ENCODE data around the gene LENEP.

The LENEP gene

GRCh38 chr1:154993572-154994268 lies at the start of gene LENEP:
TSS of gene LENEP (plus strand) at chr1:154993586. CDS start at chr1:154993608, 22 bp downstream.
- TF ChIP-seq YY1 (IDR thresholded peaks at IDR 0.05; ENCODE audit: insufficient read depth, insufficient read length) (no peak), ZNF274 (IDR thresholded peaks at IDR 0.05; ENCODE audit: low read depth, low read length) (no peak), SUZ12 (IDR thresholded peaks at IDR 0.05; ENCODE audit: extremely low read depth, insufficient read depth, insufficient read length) (no peak)
- peaks cover 19% of the 10 kb centered on the region for H3K4me1 ChIP-seq (ENCODE audit: insufficient read depth, insufficient read length)
- no peaks in the 10 kb centered on the region for H3K27me3 ChIP-seq (ENCODE audit: insufficient read depth, insufficient read length)
- no peak for DNase-seq (ENCODE audit: low read depth, low spot score)
- H3K9ac ChIP-seq (ENCODE audit: insufficient read length, low read depth) = peak within 1 kb of the TSS; percentile 17
- H3K4me3 ChIP-seq (ENCODE audit: insufficient read length, low read depth) = no peak within 1 kb of the TSS
- no peaks in the 10 kb centered on the region for H3K9me3 ChIP-seq (ENCODE audit: insufficient read depth, low read length)
- peaks cover 48% of the 10 kb centered on the region for H3K36me3 ChIP-seq (ENCODE audit: insufficient read depth, insufficient read length, low read length)

GRCh38 chr1:154943649-154944400 lies 49.6 kb upstream of the LENEP start:
- no peaks in the 10 kb centered on the region for H3K9me3 ChIP-seq (ENCODE audit: insufficient read depth, low read length)
- peaks cover 21% of the 10 kb centered on the region for H3K36me3 ChIP-seq (ENCODE audit: insufficient read depth, insufficient read length, low read length)
- no peak for TF ChIP-seq SUZ12 (IDR thresholded peaks at IDR 0.05; ENCODE audit: extremely low read depth, insufficient read depth, insufficient read length)
- no peak for TF ChIP-seq YY1 (IDR thresholded peaks at IDR 0.05; ENCODE audit: insufficient read depth, insufficient read length)
- no peak for TF ChIP-seq ZNF274 (IDR thresholded peaks at IDR 0.05; ENCODE audit: low read depth, low read length)
- peak; percentile 48 for DNase-seq (ENCODE audit: low read depth, low spot score)
- no peak overlapping the region for H3K4me3 ChIP-seq (ENCODE audit: insufficient read length, low read depth)
- no peaks in the 10 kb centered on the region for H3K27me3 ChIP-seq (ENCODE audit: insufficient read depth, insufficient read length)
- peak overlapping the region; percentile 36 for H3K9ac ChIP-seq (ENCODE audit: insufficient read length, low read depth)
- peaks cover 34% of the 10 kb centered on the region for H3K4me1 ChIP-seq (ENCODE audit: insufficient read depth, insufficient read length)

GRCh38 chr1:154944401-154945159 lies 48.8 kb upstream of the LENEP start:
- Histone ChIP-seq H3K9ac (ENCODE audit: insufficient read length, low read depth) (peak overlapping the region; percentile 36), H3K27me3 (ENCODE audit: insufficient read depth, insufficient read length) (no peaks in the 10 kb centered on the region), H3K4me1 (ENCODE audit: insufficient read depth, insufficient read length) (peaks cover 34% of the 10 kb centered on the region), H3K4me3 (ENCODE audit: insufficient read length, low read depth) (no peak overlapping the region), H3K36me3 (ENCODE audit: insufficient read depth, insufficient read length, low read length) (peaks cover 21% of the 10 kb centered on the region), H3K9me3 (ENCODE audit: insufficient read depth, low read length) (no peaks in the 10 kb centered on the region)
- no peak for DNase-seq (ENCODE audit: low read depth, low spot score)
- no peak for TF ChIP-seq SUZ12 (IDR thresholded peaks at IDR 0.05; ENCODE audit: extremely low read depth, insufficient read depth, insufficient read length)
- no peak for TF ChIP-seq ZNF274 (IDR thresholded peaks at IDR 0.05; ENCODE audit: low read depth, low read length)
- no peak for TF ChIP-seq YY1 (IDR thresholded peaks at IDR 0.05; ENCODE audit: insufficient read depth, insufficient read length)

GRCh38 chr1:154945160-154945961 lies 48.0 kb upstream of the LENEP start:
- peaks cover 29% of the 10 kb centered on the region for H3K4me1 ChIP-seq (ENCODE audit: insufficient read depth, insufficient read length)
- H3K27me3 ChIP-seq (ENCODE audit: insufficient read depth, insufficient read length) = no peaks in the 10 kb centered on the region
- no peak overlapping the region for H3K9ac ChIP-seq (ENCODE audit: insufficient read length, low read depth)
- peaks cover 22% of the 10 kb centered on the region for H3K36me3 ChIP-seq (ENCODE audit: insufficient read depth, insufficient read length, low read length)
- H3K4me3 ChIP-seq (ENCODE audit: insufficient read length, low read depth) = no peak overlapping the region
- TF ChIP-seq ZNF274 (IDR thresholded peaks at IDR 0.05; ENCODE audit: low read depth, low read length) (no peak), YY1 (IDR thresholded peaks at IDR 0.05; ENCODE audit: insufficient read depth, insufficient read length) (no peak)
- no peak for DNase-seq (ENCODE audit: low read depth, low spot score)
- no peaks in the 10 kb centered on the region for H3K9me3 ChIP-seq (ENCODE audit: insufficient read depth, low read length)

GRCh38 chr1:154945962-154946850 lies 47.2 kb upstream of the LENEP start:
- Histone ChIP-seq H3K36me3 (ENCODE audit: insufficient read depth, insufficient read length, low read length) (peaks cover 31% of the 10 kb centered on the region), H3K27me3 (ENCODE audit: insufficient read depth, insufficient read length) (no peaks in the 10 kb centered on the region), H3K4me3 (ENCODE audit: insufficient read length, low read depth) (no peak overlapping the region), H3K4me1 (ENCODE audit: insufficient read depth, insufficient read length) (peaks cover 25% of the 10 kb centered on the region), H3K9me3 (ENCODE audit: insufficient read depth, low read length) (no peaks in the 10 kb centered on the region), H3K9ac (ENCODE audit: insufficient read length, low read depth) (no peak overlapping the region)
- no peak for DNase-seq (ENCODE audit: low read depth, low spot score)
- TF ChIP-seq ZNF274 (IDR thresholded peaks at IDR 0.05; ENCODE audit: low read depth, low read length) = no peak
- TF ChIP-seq YY1 (IDR thresholded peaks at IDR 0.05; ENCODE audit: insufficient read depth, insufficient read length) = no peak
- no peak for TF ChIP-seq SUZ12 (IDR thresholded peaks at IDR 0.05; ENCODE audit: extremely low read depth, insufficient read depth, insufficient read length)

GRCh38 chr1:154948079-154948478 lies 45.3 kb upstream of the LENEP start:
- Histone ChIP-seq H3K36me3 (ENCODE audit: insufficient read depth, insufficient read length, low read length) (peaks cover 34% of the 10 kb centered on the region), H3K9ac (ENCODE audit: insufficient read length, low read depth) (no peak overlapping the region), H3K27me3 (ENCODE audit: insufficient read depth, insufficient read length) (no peaks in the 10 kb centered on the region), H3K4me1 (ENCODE audit: insufficient read depth, insufficient read length) (peaks cover 10% of the 10 kb centered on the region), H3K9me3 (ENCODE audit: insufficient read depth, low read length) (no peaks in the 10 kb centered on the region), H3K4me3 (ENCODE audit: insufficient read length, low read depth) (no peak overlapping the region)
- DNase-seq (ENCODE audit: low read depth, low spot score) = no peak
- TF ChIP-seq ZNF274 (IDR thresholded peaks at IDR 0.05; ENCODE audit: low read depth, low read length) = no peak
- no peak for TF ChIP-seq YY1 (IDR thresholded peaks at IDR 0.05; ENCODE audit: insufficient read depth, insufficient read length)
- TF ChIP-seq SUZ12 (IDR thresholded peaks at IDR 0.05; ENCODE audit: extremely low read depth, insufficient read depth, insufficient read length) = no peak

All from NT2/D1 (cell line).